ENCODE data around the gene MAPK1IP1L. TPM values are rescaled to one million over a fixed set of nuclear protein-coding genes. Genes with fewer than 3 reads are reported as not detected.
A peak's percentile ranks its signal among the peaks of the same experiment; 100 is the strongest.

Gene MAPK1IP1L
- total and polyA plus RNA-seq, 2 of the 13 experiments (the other 11 are each of a cell fraction or from before 2014, with no cell fraction given) = 27.8 to 68.4 TPM

DNA sequence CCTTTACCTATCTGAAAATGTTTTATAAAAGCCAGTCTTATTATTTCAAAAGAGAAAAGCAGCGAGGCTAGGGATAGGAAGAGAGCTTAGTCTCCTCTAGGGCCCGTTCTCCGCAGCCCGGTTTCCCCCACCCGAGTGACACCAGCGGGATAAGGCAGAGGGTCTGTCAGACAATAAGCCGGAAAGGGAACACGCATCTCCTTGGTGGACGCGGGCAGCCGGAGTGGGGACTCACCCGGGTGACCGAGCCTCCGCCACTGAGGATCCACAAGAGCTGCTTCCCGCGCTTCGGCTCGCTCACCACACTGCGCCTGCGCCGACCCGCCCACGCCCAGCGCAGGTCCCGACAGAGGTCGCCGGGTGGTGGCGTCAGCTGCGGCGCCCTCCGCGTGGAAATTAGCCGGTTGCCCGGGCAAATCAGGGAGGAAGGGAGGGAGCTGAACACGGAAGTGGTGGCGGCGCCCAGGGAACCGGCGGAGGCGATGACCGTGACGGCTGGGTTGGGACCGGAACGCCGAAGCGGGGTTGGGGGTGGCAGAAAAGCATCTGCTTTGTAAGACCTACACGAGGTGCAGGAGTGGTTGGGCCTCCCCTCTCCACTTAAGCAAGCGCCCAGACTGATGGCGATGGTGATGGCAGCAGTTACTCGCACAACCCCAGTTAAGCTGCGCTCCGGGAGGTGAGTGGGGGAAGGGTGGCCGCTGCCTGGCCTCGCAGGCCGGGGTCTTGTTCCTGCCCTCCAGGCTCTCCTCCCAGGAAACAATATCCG lies 24.5 kb upstream of the MAPK1IP1L start, which contains the start of the genes SOCS4 and WDHD1 (continued):
- TF ChIP-seq PAXIP1 (CRISPR knock-in tag; conservative IDR thresholded peaks at IDR 0.05) (peak; percentile 37; the same call in 1 of the 2 replicates), ETV6 (CRISPR knock-in tag; conservative IDR thresholded peaks at IDR 0.05) (peak; percentile 48; the same call in 1 of the 2 replicates), ZNF503 (CRISPR knock-in tag; IDR thresholded peaks at IDR 0.05) (no peak; the same call in 1 of the 2 replicates), HMG20A (CRISPR knock-in tag; IDR thresholded peaks at IDR 0.05; ENCODE audit: borderline replicate concordance) (no peak; the same call in 1 of the 2 replicates), ZNF207 (IDR thresholded peaks at IDR 0.05; ENCODE audit: borderline replicate concordance) (no peak), PCBP1 (IDR thresholded peaks at IDR 0.05; ENCODE audit: borderline replicate concordance, low read depth, low read length) (peak; percentile 93; the same call in 1 of the 2 replicates), CHCHD3 (CRISPR knock-in tag; IDR thresholded peaks at IDR 0.05) (peak; percentile 95), ZNF136 (CRISPR knock-in tag; IDR thresholded peaks at IDR 0.05; ENCODE audit: low read depth) (0 out of 2 replicates have a peak, but pooled peaks have one; percentile 35), CBX2 (IDR thresholded peaks at IDR 0.05; ENCODE audit: low read depth, low read length) (no peak), CBX2 (CRISPR knock-in tag; IDR thresholded peaks at IDR 0.05; ENCODE audit: low read depth) (peak; percentile 45; the same call in 1 of the 2 replicates), NFIB (CRISPR knock-in tag; IDR thresholded peaks at IDR 0.05; ENCODE audit: borderline replicate concordance) (no peak), ZNF572 (CRISPR knock-in tag; IDR thresholded peaks at IDR 0.05) (peak; percentile 95), ZNF501 (CRISPR knock-in tag; IDR thresholded peaks at IDR 0.05) (peak; percentile 86), RARA (CRISPR knock-in tag; IDR thresholded peaks at IDR 0.05) (peak; percentile 46; the same call in 1 of the 2 replicates), SMYD3 (CRISPR knock-in tag; IDR thresholded peaks at IDR 0.05) (peak; percentile 28; the same call in 1 of the 2 replicates), ZMYM3 (CRISPR knock-in tag; IDR thresholded peaks at IDR 0.05) (no peak; the same call in 1 of the 2 replicates), ZNF816 (CRISPR knock-in tag; IDR thresholded peaks at IDR 0.05; ENCODE audit: borderline replicate concordance) (0 out of 2 replicates have a peak, but pooled peaks have one; percentile 51), ZSCAN29 (CRISPR knock-in tag; conservative IDR thresholded peaks at IDR 0.05) (peak; percentile 61; the same call in 1 of the 2 replicates), CC2D1A (CRISPR knock-in tag; IDR thresholded peaks at IDR 0.05) (0 out of 2 replicates have a peak, but pooled peaks have one; percentile 39), ZNF256 (CRISPR knock-in tag; conservative IDR thresholded peaks at IDR 0.05) (peak; percentile 55; the same call in 1 of the 2 replicates), SMAD3 (CRISPR knock-in tag; IDR thresholded peaks at IDR 0.05) (no peak)
- TF ChIP-seq, protein P1, sequence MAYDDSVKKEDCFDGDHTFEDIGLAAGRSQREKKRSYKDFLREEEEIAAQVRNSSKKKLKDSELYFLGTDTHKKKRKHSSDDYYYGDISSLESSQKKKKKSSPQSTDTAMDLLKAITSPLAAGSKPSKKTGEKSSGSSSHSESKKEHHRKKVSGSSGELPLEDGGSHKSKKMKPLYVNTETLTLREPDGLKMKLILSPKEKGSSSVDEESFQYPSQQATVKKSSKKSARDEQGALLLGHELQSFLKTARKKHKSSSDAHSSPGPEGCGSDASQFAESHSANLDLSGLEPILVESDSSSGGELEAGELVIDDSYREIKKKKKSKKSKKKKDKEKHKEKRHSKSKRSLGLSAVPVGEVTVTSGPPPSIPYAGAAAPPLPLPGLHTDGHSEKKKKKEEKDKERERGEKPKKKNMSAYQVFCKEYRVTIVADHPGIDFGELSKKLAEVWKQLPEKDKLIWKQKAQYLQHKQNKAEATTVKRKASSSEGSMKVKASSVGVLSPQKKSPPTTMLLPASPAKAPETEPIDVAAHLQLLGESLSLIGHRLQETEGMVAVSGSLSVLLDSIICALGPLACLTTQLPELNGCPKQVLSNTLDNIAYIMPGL (CRISPR knock-in tag; IDR thresholded peaks at IDR 0.05; ENCODE audit: borderline replicate concordance in 1 of 2, low read depth in 1 of 2) = peak; percentile 79 to 87; a peak in 3 of 4 replicates

Measured in HepG2 (cell line).